DMS79 (cell line): Measurements from ENCODE around the gene ACOT13.
"Not testable (repeated sequence)": the region's sequence is repeated elsewhere in the genome, so short reads cannot be mapped to it uniquely, and the experiment has no call there.

Experiments
- DNase-seq: peaks from one replicate; lab custom pipeline; 2025; lab: John Stamatoyannopoulos, UW

The ACOT13 gene

GRCh38 chr6:24666641-24667377 lies at the start of gene ACOT13, which contains the start of gene TDP2:
Gene ACOT13 (plus strand): TSS chr6:24667077. CDS start chr6:24667264, 187 bp downstream.
Gene TDP2 (minus strand): TSS chr6:24666899. CDS start chr6:24666862, 37 bp downstream.
- peak; percentile 94 for DNase-seq

DNA sequence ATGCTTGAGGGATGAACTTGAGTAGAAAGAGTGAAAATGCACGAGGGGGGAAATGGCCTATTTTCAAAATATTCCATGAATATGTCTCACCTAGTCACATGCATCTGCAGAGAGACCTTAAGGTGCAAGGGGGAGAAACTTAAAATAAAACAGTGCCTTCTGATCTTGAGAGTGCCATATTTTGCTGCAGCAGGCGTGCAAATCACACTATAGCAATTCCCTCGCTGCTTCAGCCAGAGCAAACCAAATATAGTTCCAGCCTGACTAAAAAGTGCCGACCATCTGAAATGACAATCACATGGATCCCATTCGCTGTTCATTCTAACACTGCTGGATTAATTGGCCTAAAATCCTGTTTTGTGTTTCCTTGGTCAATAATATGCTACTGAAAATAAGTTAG lies 47.2 kb upstream of the ACOT13 start:
- no peak for DNase-seq

- no peak for DNase-seq
Observed at GRCh38 chr6:24620637-24621036, 46.2 kb upstream of the ACOT13 start.

DNA sequence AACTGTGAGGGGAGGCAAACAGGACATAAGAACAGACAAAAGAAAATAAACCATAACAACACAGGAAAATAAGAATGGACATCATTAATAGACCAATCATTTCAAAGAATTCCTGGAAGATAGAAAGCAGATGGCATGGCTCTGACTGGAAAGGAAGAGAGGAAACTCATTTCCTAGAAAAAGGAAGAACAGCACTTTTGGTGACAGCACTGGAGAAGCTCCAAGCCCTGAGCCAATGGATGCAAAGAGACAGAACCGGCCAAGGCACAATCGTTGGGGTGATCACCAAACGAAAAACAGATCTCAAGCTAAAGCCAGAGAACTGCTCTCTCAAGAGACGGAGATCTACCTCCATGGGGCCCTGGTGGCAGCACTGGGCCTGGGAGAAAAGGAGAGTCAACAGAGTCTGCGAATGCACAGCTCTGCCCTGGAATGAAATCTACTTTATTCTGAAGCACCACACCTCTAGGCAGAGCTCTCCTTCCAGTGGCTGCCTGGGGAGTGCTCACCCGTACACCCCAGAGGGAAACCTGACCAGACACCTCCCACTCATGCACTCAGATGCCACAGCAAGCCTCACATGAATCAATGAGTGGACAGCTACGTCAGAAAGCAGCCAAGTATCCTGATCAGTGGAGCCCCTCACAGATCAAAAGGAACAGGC lies 45.1 kb upstream of the ACOT13 start:
- DNase-seq, result no peak

- no peak for DNase-seq
Observed at GRCh38 chr6:24630856-24631505, 35.9 kb upstream of the ACOT13 start.

DNA sequence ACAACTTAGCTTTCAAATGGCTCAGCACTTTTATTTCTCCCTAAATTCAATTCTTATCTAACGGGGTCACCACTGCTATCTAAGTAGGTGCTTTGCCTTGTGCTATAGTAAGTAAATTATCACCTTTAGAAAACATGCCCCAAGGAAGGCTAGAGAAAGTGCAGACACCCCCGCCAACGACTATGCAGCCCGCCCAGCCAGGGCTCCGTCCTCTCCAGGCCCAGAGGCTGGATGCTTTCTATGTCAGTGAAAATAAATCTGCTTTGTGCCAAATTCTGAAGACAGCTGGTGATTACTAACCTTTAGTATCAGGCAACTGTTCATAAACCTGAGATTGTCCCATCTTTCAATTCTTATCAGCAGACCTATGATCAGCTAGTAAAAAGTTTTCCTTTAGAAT lies 35.2 kb upstream of the ACOT13 start:
- DNase-seq, result no peak

DNA sequence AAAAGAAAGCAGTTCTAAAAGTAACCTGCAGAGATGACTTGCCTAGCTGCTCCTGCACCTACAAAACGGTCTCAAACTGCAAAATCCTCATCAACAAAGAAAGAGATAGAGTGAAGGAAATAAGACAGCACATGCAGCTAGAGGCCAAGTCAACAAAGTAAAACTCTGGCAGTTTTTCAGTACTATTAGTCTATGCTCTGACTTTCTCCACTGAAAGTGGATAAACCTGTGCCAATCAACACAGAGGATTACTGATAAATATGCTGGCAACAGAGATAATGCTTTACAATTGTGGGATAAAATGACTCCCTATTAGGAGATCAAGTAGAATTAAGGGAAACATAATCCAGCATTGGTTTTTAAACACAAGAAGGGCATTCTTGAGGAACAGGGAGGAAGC lies 34.3 kb upstream of the ACOT13 start:
- DNase-seq, result no peak

DNA sequence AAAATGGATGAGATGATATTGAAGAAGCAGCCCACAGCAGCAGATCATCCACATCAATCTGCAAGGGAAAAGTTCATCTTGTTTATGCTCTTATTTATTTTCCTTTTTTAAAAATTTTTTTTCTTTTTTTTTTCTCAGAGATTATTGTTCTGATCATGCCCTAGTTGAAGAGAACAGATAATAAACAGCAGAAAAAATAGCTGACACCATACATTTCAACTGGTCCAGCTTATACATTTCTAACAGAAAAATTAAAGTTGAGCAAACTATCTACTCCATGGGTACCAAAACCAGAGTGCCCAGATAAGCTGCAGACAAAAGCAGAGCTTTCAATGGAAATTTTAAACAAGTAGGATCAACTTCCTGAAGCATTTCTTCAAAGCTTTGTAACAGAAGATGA lies 30.2 kb upstream of the ACOT13 start:
- DNase-seq, result no peak

GRCh38 chr6:24640166-24640565 lies 26.7 kb upstream of the ACOT13 start:
- no peak for DNase-seq

GRCh38 chr6:24640631-24641030 lies 26.2 kb upstream of the ACOT13 start:
- DNase-seq, result not testable (repeated sequence)

GRCh38 chr6:24642061-24642460 lies 24.8 kb upstream of the ACOT13 start:
- no peak for DNase-seq

DNA sequence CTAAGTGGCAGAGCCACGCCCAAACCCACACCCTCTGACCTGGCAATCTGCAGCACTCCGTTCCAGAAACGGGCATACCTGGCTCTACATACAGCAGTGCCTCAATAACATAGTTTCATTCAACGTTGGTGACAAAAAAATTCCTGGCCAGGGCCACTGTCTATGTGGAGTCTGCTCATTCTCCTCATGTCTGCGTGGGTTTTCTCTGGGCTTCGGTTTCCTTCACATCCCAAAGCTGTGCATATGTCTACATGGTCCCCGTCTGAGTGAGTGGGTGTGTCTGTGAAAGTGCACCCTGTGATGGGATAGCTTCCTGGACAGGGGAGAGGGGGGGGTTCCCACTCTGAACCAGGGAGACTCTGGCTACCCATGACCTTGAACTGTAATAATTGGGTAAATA lies 23.0 kb upstream of the ACOT13 start:
- DNase-seq, result no peak

GRCh38 chr6:24644377-24644776 lies 22.5 kb upstream of the ACOT13 start:
- DNase-seq, result no peak

- DNase-seq, result no peak
Observed at GRCh38 chr6:24646771-24647170, 20.1 kb upstream of the ACOT13 start.

GRCh38 chr6:24648276-24648675 lies 18.6 kb upstream of the ACOT13 start:
- no peak for DNase-seq

GRCh38 chr6:24649691-24650090 lies 17.2 kb upstream of the ACOT13 start:
- no peak for DNase-seq

GRCh38 chr6:24650365-24650764 lies 16.5 kb upstream of the ACOT13 start:
- no peak for DNase-seq

DNA sequence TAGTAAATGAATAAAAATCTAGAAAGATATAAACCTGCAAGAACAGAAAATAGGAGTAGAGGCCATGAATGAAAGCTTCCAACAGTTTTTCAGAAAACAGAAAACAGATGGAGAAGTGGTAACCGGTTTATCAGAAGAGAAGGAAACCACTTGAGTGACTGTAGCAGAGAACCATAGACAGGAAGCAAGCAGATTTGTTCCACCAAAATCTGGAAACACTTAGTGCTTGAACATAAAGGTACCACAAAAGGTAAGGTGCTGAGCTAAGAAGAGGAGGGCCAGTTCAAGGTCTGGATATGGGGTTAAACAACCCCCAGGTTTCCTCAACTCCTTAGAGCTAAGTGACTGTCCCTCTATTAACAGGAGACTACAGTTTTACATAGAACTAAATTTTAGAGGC lies 11.7 kb upstream of the ACOT13 start:
- DNase-seq, result no peak

GRCh38 chr6:24658573-24659560 lies 8.0 kb upstream of the ACOT13 start:
- DNase-seq, result no peak

- DNase-seq, result no peak
Observed at GRCh38 chr6:24659561-24659960, 7.3 kb upstream of the ACOT13 start.

DNA sequence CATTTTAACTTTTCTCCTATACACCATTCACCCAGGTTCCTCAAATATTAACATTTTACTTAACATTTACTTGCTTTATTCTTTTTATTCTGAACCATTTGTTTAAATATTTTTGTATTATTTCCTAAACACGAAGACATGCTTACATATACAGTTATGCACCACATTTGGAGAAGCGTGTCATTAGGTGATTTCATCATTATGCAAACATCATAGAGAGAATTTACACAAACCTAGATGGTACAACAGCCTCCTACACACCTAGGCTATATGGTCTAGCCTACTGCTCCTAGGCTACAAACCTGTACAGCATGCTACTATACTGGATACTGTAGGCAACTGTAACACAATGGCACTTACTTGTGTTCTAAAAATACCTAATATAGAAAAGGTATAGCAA lies 6.8 kb upstream of the ACOT13 start:
- no peak for DNase-seq

- DNase-seq, result not testable (repeated sequence)
Observed at GRCh38 chr6:24661759-24662158, 5.1 kb upstream of the ACOT13 start.
